GM18867 (cell line): ENCODE results near the gene ANTXR1.

Experiments used
- ATAC-seq: cut with Tn5 transposase; IDR thresholded peaks from one replicate; pipeline ENCODE4 v1.9.1; 2021; ENCODE audit warnings: mild to moderate bottlenecking, moderate library complexity; ENCODE audit not compliant: unreplicated experiment

The ANTXR1 gene

GRCh38 chr2:69203166-69203985, 190.4 kb downstream of the ANTXR1 start:
- no peak for ATAC-seq

DNA sequence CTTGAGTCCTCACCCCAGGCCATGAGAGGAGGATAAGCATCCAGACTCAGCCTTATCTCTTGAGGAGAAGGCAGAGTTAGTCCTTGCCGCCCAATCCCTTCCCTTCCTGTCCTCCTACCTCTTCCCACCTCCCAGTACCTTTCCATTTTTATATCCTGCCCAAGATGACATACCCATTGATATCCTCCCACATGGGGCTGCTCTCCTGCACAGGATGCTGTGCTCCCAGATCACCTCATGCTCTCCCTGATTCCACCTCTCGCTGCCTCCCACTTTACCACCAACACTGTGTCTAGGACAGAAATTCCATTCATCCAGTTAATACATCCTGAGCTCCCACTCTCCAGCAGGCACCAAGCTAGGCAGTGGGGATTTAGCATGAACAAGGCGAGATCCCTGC, 191.7 kb downstream of the ANTXR1 start:
- no peak for ATAC-seq

DNA sequence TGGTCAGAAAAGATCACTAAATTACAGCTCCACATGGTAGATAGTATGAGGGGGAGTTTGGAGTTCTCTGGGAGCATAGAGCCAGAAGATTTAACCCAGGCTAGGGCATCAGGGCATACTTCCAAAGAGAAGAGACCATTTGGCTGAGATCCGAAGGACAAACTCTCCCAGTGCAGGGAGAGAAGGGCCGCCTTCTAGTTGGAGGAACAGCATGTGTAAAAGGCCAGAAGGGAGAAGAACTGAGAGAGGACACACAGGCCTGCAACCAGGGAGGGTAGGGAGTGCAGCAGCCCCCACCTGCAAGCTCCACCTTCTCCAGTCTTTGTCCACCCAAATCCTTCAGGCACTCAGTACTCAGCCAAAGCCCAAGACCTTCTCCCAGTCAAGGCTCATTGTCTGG, 192.1 kb downstream of the ANTXR1 start:
- ATAC-seq = no peak

DNA sequence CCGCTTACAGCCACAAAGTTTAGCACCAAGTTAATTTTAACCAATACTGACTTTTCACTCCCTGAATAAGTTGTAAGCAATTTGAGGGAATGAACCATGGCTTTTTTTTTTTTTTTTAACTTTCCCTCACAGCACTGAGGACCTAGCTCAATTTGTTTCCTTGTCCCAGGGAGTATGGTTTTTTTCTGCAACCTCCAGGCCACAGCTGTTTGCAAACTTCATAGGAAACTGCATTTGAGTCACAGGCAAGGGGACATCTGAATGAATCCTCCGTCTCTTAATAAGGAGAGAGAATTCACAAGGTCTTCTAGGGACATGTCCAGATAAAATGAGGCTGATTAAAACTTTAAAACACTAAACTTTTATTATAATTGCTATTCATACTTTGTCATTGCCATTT, 192.5 kb downstream of the ANTXR1 start:
- no peak for ATAC-seq

DNA sequence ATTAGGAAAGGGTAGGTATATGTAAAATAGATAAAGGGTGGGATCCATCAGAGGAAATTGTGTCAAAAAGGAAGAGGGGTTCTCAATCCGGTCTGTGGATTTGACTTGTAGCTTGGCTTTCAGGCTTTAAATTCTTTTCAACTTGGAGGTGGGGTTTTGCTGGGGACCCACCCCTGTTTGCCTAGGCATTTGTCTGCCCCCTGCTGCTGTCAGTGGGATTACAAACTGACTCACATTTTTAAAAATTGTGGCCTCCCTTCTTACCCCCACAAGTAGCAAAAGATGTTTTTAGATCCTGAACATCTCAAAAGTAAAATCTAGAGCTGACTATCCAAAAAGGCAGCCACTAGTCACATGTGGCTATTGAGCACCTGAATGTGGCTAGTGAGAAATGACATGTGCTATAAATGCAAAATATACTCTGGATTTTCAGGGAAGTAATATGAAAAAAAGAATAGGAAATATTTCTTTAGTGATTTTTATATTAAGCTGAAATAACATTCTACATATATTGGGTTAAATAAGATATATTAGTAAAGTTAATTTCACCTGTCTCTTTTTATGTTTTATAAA, 195.1 kb downstream of the ANTXR1 start:
- no peak for ATAC-seq

GRCh38 chr2:69209482-69209881, 196.5 kb downstream of the ANTXR1 start:
- ATAC-seq = no peak

DNA sequence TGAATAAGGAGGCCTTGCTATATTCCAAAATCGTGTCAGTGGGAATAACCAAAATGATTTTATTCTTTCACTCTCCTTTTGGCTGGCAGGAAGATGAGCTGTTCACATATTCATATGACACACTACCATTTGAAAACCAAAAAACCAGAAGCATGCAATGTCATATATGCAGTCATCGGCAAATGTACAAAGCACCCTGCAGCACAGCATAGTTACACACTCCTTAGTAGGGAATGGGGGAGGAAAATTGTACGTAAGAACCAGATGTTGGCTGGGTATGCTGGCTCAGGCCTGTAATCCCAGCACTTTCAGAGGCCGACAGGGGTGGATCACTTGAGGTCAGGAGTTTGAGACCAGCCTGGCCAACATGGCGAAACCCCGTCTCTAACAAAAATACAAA, 197.4 kb downstream of the ANTXR1 start:
- no peak for ATAC-seq

GRCh38 chr2:69211048-69211447, 198.1 kb downstream of the ANTXR1 start:
- ATAC-seq = no peak

DNA sequence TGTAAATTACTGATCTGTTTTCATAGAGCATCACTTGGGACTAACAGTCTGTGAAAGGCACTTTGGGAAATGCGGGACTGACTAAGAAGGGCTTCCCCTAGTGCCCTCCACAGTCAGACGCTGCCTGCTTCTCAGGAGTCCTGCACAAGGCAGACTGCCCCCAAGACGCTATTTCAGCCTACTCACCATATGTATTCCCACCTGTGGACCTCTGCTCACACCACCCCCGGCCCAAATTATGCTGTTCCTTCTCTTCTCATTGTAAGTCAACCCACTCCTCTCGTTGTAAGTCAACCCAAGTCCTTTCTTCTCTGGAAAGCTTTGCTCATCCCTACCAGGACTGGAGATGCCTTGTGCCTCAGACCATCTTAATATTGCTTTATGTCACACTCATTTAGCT, 198.7 kb downstream of the ANTXR1 start:
- ATAC-seq = no peak

- no peak for ATAC-seq
Observed at GRCh38 chr2:69212238-69213028, 199.5 kb downstream of the ANTXR1 start.

GRCh38 chr2:69213201-69213600, 200.2 kb downstream of the ANTXR1 start:
- ATAC-seq = no peak

GRCh38 chr2:69213782-69214181, 200.8 kb downstream of the ANTXR1 start:
- ATAC-seq = no peak

DNA sequence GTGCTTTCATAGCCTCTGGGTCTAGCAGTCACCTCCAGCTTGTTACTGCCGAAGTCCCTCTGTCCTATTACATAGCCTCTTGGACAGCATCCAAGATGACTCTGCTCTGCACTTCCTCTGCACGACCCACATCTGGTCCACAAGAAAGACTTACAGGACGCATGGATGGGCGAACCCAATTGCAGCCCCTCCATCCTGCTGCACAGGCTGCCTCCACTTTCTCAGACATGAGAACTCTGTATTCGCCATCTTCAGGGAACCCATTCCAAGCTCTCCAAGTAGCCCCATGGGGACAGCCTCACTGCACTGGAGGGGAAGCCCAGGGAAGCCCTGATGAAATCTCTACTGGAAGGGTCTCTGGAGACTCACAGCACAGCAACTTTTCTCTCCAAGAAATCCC, 201.9 kb downstream of the ANTXR1 start:
- no peak for ATAC-seq

GRCh38 chr2:69216535-69217332, 203.8 kb downstream of the ANTXR1 start:
- ATAC-seq = no peak

DNA sequence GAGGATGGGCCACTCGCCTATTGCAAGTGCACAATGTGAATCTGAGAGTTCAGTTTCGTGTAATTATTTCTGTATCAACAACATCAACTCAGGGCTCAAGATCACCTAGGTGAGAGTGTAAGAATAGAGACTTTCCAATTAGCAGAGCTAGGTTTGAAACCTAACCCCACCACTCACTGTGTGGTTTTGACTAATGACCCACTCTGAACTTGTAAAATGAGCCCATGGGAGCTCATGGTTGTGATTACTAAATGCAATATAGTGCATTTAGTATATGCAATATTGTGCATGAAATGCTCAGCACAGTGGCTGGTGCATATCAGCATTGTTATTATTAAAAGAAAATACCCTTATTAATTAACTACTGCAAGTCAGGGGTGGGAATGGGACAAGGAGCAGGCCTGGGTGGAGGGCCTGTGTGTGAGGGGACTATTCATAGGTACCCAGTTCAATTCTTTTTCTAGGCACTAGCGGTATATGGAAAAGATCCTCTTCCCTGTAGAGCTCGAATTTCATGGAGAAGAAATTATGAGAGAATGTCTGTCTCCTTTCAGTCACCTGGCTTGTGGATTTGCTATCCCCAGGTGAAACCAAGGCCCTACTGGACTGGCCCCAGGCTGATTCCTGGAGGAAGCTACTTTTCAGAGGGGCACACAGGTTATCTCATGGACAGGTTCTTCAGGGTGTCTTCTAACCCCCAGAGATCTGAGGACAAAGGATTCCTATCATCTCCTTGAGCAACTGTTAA, 204.5 kb downstream of the ANTXR1 start:
- no peak for ATAC-seq

DNA sequence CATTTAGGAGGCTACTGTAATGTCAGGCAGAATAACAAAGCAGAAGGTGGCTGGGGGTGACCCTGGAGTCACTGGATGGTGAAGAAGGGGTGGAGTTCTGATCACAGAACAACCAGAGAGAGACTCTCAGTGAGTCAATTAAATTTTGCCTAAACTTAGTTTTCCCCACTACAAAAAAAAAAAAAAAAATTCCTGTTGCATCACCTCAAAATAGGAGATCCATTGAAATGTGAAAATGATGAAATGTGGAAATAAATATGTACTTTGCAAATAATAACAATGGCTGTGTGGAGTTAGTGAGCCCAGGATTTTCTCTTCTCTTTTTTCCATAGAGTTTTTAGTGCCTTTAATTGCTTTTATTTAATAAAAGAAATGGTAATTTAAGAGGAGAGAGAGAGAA, 208.5 kb downstream of the ANTXR1 start:
- no peak for ATAC-seq

DNA sequence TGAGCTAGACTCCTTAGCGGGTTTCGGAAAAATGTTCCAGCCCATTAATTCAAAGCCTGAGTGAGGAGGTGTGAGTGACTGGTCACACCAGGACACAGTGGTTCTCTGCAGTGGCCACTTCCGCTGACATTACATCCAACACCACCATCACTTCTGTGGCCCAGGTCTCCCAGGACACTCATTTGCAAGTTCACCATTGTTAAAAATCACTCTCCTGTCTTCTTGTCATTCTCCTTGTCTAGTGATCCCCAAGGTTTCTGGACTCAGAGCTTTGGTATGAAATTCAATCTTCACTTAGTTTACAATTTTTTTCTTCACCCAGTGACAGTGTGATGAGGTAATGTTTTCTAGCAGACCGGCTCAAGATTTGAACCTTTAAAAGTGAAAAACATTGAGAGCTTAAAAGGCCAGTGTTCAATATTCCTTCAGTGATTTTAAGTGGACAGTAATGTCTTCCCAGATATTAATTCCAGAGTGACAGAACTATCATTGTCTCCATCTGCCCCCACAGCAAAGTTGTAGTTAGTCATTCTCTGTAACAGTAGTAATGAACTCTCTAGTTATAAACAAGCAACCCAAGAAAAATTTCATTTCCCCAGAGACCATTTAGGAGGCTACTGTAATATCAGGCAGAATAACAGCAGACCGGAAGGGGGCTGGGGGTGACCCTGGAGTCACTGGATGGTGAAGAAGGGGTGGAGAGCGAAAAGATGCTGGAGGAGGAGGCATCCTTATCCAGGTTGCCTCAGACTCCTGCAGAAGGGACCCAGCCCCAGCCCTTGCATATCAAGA, 209.2 kb downstream of the ANTXR1 start:
- ATAC-seq = no peak

- no peak for ATAC-seq
Observed at GRCh38 chr2:69222953-69223658, 210.1 kb downstream of the ANTXR1 start.
